Measurements from ENCODE around the gene OR1J4.

DNA sequence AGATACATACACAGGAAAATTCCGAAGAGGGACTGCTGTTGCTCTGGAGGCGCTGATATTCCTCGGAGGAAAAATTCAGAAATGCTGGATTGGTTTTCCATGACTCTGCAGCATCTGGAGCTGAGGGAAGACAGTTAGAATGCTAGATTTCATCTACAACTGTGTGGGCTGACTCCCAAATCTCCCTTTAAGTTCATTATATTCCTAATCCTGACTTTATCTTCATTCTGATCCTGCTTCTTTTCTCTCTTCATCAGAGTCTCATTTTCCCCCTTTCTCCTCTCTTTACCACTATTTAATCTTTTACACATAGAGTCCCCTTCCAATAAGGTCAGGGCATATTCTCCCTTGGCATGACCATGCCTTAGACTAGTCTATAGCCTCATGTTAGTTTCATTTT is 8.3 kb downstream of the OR1J4 start, which contains the start of gene OR1N1:
- TF ChIP-seq, protein P1, sequence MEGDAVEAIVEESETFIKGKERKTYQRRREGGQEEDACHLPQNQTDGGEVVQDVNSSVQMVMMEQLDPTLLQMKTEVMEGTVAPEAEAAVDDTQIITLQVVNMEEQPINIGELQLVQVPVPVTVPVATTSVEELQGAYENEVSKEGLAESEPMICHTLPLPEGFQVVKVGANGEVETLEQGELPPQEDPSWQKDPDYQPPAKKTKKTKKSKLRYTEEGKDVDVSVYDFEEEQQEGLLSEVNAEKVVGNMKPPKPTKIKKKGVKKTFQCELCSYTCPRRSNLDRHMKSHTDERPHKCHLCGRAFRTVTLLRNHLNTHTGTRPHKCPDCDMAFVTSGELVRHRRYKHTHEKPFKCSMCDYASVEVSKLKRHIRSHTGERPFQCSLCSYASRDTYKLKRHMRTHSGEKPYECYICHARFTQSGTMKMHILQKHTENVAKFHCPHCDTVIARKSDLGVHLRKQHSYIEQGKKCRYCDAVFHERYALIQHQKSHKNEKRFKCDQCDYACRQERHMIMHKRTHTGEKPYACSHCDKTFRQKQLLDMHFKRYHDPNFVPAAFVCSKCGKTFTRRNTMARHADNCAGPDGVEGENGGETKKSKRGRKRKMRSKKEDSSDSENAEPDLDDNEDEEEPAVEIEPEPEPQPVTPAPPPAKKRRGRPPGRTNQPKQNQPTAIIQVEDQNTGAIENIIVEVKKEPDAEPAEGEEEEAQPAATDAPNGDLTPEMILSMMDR (IDR thresholded peaks at IDR 0.05; ENCODE audit: insufficient read depth, low read length) = no peak
- TF ChIP-seq POLR2AphosphoS5 (IDR thresholded peaks at IDR 0.05; ENCODE audit: low read depth) = no peak

Measured in HL-60 (cell line).